Stimulated activated CD8-positive, alpha-beta memory T cell treated with anti-CD3 and anti-CD28 coated beads, Interleukin-12 subunit alpha, Interleukin-12 subunit beta, amount 100 ng/mL, for 1 hour (primary cell): ENCODE results near the gene PKN3.
"Not testable (repeated sequence)": the region's sequence is repeated elsewhere in the genome, so short reads cannot be mapped to it uniquely, and the experiment has no call there.

Experiments
- DNase-seq: peaks from one replicate; pipeline ENCODE4 v3.0.0-alpha.2; 2020; ENCODE audit warnings: low read depth

The PKN3 gene

DNA sequence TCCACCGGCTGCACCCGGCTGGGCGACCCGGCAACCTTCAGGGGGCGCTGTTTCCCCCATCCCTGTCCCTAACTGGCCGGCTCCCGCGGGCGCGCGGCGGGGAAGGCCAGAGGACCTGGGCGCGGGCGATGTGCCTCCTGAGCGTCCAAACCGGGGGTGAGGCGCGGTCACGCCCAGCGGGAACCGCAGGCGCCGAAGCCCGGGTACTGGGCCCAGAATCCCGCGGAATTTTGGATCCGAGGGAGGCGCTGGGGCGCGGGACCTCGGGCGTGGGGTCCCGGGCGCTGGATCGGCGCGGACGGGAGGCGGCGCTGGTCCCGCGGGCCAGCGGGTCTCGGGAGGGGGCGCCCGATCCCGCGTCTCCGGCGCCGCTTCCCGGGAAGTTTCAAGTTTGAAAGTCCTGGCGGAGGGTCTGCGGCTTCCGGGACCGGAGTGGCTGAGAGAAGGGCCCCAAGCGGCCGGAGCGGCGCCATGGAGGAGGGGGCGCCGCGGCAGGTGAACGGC, at the start of gene PKN3:
TSS of gene PKN3 (plus strand) at position 59 of the 504 bp plus-strand sequence. CDS start at position 472, 413 bp downstream.
- peak; percentile 77 for DNase-seq

DNA sequence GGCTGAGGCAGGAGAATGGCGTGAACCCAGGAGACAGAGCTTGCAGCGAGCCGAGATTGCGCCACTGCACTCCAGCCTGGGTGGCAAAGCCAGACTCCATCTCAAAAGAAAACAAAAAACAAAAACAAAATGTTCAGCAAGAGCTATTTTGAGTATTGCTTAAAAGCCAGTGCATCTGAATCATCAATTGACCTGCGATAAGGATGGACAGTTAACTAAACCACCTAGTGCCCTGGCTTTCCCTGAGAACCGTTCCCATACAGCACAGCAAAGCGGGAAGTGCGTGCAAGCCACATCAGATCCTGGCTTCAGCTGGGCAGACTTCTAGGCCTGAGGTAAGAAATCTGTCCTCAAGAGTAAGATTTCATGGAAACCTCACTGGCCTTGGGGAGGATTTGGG, 48.4 kb upstream of the PKN3 start:
- DNase-seq = no peak

DNA sequence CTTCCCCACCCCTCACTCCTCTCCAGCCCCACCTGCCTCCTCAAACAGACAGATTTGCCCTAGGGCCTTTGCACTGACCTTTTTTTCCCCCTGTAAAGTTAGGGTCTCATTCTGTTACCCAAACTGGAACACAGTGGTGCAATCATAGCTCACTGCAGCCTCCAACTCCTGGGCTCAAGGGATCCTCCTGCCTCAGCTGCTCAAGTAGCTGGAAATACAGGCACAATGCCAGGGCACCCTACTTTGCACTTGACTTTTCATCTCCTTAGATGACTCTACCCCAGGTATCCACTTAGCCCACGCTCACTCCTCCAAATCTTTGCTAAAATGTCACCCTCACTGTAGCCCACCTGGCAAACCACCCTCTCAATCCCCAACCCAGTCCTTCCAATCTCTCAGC, 47.8 kb upstream of the PKN3 start:
- no peak for DNase-seq

DNA sequence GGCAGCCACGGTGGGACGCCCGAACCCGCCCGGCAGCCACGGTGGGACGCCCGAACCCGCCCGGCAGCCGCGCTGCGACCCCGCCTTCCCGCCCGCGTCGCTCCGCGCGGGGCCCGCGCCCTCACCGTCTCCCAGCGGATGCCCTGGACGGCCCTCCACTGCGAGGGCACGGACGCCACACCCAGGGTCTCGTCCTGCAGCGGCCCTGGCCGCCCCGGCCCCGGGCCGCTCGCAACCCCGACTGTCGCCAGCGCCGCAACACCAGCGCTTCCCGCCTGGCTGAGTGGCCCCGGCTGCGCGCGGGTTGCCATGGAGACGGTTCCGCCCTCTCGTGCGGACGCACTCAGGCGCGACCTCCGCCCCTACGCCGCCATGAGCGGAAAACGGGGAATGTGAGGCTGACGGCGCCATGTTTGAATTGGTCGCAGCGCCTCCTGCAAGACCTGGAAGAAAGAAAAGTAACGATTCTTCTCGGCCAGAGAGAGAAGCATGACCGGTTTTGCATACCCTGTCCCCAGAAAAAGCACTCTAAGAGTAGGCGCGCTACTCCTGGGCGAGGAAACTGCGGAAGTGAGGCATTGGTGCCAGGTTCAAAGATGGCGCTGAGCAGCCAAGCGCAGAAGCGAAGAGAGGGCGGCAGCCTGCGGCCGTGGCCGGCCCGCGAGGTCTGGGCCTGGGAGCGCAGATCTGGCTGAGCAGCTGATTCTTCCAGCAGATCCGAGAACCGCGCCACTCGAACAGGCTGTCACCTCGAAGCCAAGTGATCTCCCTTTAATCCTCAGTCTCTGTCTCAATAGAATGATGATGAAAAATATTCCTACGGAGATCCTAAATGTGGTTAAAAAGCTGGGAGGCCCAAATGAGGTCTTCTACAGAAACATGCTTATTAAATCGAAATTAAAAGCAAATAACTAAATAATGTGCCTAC, 45.6 kb upstream of the PKN3 start, which contains the start of gene DYNC2I2:
TSS of gene DYNC2I2 (minus strand) at position 432 of the 928 bp plus-strand sequence. CDS start at position 311, 121 bp downstream.
- peak; percentile 95 for DNase-seq

DNA sequence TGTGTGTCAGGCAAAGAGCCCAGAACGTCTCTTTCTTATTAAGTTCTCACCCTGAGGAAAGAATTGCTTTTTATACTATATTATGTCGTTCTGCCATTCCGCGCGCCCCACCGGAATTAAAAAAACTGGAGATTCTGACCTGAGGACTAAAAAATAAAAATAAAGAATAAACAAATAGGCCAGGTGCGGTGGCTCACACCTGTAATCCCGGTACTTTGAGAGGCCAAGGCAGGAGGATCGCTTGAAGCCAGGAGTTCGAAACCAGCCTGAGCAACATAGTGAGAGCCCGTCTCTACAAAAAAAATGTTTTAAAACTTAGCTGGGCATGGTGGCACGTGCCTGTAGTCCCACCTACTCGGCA, 45.0 kb upstream of the PKN3 start:
- no peak for DNase-seq

DNA sequence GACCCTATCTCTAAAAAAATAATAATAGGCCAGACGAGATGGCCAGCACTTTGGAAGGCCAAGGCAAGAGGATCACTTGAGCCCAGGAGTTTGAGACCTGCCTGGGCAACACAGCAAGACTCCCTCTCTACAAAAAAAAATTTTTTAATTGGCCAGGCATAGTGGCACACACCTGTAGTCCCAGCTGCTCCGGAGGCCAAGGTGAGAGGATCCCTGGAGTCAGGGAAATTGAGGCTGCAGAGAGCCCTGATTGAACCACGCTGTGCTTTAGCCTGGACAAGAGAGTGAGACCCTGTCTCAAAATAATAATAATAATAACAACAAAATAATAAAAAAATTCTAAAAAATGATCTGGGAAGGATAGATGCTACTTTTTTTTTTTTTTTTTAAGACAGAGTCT, 44.5 kb upstream of the PKN3 start:
- no peak for DNase-seq

DNA sequence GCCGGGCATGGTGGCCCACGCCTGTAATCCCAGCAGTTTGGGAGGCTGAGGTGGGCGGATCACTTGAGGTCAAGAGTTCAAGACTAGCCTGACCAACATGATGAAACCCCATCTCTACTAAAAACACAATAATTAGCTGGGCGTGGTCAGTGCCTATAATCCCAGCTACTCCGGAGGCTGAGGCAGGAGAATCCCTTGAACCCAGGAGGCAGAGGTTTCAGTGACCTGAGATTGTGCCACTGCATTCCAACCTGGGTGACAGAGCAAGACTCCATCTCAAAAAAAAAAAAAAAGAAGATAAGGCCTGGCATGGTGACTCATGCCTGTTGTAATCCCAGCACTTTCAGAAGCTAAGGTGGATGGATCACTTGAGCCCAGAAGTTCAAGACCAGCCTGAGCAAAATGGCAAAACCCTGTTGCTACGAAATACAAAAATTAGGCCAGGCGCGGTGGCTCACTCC, 35.8 kb upstream of the PKN3 start:
- not testable (repeated sequence) for DNase-seq

DNA sequence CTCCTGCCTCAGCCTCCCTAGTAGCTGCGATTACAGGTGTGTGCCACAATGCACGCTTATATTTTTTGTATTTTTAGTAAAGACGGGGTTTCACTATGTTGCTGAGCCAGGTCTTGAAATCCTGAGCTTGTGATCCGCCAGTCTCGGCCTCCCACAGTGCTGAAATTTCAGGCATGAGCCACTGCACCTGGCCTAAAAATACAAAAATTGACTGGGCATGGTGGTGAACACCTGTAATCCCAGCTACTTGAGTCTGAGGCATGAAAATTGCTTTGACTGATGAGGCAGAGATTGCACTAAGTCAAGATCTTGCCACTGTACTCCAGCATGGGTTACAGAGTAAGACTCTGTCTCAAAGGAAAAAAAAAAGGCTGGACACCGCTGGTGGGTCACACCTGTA, 32.5 kb upstream of the PKN3 start:
- DNase-seq = no peak

DNA sequence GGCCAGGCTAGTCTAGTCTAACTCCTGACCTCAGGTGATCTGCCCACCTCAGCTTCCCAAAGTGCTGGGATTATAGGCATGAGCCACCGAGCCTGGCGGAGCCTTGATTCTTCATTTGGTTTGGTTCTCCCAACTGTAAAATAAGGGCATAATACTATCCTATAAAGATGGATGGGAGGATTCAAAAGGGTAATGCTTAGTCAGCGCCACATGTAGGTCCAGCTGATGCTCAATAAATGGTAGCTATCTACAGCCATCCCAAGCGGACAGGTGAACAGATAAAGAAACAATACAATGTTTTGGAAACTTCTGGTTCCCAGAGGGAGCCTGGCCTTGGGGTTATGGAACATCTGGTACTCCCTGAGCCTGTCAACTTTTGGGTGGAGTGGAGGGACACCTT, 26.9 kb upstream of the PKN3 start:
- no peak for DNase-seq

DNA sequence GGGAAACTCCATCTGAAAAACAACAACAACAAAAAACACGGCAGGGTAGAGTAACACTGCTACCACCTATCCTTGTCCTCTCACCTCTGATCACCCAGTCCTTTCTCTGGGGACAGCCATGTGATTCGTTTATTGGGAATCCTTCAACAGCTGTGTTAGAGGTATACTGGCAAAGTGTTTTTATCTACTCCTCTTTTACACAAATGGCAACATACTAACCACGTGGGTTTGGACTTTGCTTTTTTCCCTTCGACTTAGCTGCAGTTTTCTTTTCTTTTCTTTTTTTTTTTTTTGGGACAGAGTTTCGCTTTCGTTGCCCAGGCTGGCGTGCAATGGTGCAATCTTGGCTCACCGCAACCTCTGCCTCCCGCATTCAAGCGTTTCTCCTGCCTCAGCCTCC, 24.5 kb upstream of the PKN3 start:
- DNase-seq = no peak

DNA sequence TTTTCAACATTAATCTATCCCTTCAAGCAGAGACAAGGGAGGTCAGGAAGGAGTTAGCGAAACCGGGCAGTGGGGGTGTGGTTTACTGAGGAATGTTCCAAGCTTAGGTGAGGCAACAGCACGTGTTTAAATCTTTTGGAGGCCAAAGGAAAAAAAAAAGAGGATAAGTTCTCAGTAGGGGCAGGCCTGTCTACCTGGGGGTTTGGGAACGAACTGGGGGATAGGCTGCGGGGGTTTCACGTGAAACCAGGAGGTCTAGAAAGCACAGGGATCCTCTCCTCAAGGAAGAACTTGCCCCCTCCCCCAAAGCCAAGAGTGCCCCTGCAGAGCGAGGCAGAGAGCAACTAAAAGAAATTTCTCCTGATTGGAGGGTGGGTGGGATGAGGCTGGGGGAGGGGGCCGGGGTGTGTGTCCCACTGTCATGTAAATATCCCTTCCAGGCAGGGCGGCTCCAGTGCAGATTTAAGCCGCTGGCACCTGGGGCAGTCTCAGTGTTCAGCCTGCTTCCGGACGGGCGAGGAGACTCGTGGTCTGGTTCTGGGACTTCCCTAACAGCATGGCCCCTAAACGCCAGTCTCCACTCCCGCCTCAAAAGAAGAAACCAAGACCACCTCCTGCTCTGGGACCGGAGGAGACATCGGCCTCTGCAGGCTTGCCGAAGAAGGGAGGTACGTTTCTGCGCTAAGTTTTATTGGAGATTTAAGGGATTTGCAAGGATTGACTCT, 18.8 kb upstream of the PKN3 start:
- DNase-seq = no peak

DNA sequence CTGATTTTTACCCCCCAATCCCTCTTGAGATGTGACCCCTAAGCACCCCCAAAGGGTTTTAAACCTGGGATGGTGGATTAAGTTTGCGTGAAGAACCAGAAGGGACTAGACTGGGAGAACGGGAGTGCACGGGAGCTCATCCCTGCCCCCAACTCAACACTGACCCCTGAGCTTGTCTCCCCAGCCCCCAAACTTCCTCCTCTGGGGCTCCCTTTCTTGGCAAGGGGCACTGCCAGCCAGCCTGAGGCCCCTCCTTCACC, 18.3 kb upstream of the PKN3 start:
- no peak for DNase-seq

DNA sequence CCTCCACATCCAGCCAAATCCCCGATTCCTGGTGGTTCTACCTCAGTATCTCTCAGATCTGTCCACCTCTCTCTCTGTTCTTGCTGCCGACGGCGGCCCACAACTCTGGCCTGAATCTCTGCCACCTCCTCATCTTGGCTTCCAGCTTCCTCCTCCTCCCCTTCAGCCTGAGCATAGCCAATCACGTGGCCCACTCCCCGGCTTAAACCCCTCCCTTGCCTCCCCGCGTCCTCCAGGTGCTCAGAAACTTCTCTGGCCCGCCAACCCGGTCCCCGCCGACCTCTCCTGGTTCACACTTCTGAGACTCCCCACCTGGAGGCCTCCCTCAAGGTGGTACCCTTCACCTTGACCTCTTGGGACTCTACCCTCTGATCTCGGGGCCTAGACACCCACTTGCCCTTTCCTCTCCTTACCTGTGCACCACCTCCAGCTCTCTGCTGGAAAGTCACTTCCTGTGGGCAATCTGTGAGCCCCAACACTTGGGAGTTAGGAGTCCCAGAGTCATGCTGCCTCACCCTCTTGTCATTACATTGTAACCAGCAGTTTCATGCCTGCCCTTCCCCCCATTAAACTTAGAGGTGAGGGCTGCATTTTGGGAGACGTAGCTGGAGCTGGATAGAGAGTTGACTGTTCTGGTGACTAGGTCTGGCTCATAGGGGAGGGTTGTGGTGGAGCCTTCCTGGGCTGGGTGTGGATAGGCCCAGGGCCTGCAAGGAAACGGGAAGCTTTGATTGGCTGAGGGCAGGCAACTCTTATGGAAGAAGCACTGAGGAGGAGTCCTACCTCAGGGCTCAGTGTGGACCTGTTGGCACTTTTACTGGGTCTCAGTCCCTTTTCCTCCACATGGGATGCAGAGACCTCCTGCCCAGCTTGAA, 17.7 kb upstream of the PKN3 start:
- peak; percentile 52 for DNase-seq

DNA sequence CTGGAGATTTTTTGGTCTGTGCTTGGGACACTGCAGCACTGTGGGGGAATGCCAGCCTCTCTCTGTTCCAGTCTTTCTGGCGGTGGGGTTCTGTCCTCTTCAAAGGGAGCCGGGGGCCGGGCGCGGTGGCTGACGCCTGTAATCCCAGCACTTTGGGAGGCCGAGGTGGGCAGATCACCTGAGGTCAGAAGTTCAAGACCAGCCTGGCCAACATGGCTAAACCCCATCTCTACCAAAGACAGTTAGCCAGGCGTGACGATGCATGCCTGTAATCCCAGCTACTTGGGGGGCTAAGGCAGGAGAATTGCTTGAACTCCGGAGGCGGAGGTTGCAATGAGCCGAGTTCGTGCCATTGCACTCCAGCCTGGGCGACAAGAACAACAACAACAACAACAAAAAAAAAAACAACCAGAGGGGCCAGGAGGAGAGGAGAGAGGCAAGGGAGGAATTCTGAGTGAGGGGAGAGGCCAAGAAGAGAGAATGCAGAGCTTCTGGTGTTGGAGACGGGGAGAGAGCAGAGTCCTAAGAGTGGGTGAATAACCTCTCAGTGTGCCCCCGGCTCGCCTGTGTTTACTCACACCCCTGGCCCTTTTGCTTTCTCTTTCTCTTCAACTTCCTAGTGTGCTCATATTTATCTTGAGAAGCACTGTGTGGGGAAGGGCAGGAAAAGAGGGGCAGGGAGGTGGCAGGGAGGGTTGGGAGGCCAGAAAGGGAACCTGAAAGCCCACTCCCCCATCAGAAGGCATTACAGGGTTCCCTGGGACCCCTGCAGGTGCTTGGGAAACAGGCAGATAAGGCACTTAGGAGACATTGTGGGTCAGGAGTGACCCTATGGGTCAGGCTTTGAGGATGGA, 16.4 kb upstream of the PKN3 start:
- DNase-seq = no peak

DNA sequence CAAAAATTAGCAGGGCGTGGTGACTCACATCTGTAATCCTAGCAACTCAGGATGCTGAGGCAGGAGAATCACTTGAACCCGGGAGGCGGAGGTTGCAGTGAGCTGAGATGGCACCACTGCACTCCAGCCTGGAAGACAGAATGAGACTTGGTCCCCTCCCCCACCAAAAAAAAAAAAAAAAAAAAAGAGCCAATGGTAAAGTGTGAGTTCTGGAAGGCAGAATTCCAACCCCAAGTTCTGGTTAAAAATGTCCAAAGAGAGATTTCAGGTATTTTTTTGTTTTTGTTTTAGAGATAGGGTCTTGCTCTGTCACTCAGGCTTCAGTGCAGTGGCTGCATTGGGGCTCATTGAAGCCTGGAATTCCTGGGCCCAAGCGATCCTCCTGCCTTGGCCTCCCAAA, 14.8 kb upstream of the PKN3 start:
- no peak for DNase-seq

DNA sequence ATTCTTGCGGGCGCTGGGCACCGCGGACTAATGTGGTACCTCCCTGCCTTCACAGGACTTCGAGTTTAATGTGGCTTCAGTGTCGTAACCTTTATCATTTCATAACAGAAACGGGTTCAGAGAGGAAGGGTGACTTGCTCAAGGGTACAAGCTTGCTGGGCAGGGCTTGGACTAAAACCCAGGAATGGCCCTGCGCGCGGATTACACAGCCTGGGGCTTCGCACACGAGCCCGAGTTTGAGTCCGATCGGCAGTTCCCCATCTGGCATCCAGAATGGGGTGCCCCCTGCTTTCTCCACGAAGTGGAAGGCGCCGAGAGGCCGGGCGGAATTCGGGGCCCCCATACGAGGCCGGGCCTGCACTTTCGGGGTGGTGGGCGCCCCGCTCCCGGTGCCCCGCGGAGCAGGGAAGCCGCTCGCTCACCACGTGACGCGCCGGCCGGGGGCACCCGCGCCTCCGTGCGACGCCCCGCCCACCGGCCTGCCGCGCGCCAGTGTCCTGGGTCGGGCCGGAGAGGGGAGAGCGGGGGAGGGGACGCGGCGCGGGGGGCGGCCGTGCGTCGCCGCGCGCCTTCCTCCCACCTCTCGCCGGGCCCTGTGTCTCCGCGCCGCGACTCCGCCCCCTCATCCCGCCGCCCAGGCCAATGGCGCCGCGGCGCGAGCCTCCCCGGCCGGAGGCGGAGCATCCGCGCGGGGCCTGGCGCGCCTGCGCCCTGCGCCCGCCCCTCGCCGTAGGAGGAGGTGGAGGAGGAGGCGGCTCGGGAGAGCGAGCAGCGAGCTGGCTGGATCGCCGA, 13.6 kb upstream of the PKN3 start, which contains the start of gene SET:
TSS of gene SET (plus strand) at position 722 of the 792 bp plus-strand sequence. CDS start 361 bp downstream, outside the sequence.
- DNase-seq = peak; percentile 80

DNA sequence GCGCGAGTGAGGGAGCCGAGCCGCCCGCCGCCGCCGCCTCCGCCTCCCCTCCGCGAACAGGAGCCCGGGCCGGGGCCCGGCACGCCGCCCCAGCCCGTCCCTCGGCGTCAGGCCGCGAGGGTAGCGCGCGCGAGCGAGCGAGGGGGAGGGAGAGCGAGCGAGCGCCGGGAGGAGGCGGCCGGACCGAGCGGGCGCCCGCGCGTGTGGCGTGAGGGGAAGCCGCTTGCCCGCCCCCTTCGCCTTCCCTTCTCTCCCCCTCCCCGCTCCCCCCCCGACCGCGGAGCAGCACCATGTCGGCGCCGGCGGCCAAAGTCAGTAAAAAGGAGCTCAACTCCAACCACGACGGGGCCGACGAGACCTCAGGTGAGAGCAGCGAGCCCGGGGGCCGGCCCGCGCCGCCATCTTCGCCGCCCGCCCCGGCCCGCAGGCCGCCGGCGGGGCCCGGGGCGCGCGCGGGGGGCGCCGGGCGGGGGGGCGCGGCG, 13.0 kb upstream of the PKN3 start:
- DNase-seq = no peak

DNA sequence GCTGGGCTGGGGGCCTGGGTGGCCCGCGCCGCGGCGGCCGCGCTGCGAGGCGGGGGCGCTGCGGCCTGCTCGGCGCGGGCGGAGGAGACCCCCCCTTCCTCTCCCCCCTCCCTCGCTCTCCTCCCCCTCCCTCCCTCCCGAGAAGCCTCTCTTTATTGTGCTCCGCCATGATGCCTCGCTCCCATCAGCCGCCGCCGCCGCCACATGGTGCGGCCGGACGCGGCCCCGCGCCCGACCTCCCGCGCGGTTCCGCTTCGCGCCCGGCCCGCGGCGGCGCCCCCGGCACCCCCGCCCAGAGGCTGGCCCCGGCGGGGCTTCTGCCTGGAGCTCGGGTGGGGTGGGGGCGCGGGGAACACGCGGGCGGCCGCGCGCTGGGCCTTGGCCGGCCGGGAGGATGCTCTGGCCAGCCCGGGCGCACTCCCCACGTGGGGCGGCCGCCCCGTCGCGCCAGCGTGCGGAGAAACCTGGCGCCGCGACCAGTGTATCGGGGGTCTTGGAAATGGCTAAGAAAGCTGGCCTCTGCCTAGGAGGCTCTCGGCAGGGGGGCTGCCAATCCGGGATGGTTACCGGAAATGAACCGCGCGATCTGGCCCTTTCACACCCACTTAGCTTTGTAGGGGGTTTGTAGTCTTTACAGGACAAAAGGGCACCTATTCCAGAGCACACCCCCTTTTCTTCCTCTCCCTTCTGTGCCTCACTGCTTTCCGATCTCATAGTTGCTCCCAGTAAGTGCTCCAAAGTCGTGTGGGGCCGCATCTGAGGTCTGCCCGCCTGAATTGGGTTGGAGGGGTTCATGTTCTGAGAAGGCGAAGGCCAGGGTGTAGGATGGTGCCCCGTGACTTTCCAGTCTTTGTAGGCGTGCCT, 12.3 kb upstream of the PKN3 start:
- no peak for DNase-seq

DNA sequence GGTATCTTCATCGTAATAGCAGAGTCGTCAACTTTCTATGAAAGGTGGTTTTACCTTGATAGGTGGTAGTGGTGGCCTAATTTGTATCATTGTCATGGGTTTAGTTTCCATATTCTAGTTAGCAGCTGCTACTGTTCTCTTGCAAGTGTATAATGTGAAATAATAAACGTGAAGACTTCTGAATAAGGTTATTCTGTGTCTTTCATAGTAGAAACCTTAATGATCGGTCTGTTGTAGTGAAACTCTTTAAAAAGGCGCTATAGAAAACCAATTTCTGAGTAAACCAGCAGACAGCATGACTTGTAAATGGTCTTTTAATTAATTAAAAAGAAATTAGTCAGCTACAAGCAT, 11.6 kb upstream of the PKN3 start:
- DNase-seq = no peak
